GM18951 (cell line): Measurements from ENCODE around the gene UEVLD.
"Not testable (repeated sequence)": the region's sequence is repeated elsewhere in the genome, so short reads cannot be mapped to it uniquely, and the experiment has no call there.

ENCODE experiments used
- POLR2A ChIP-seq: IDR thresholded peaks from 4 replicates; pipeline ENCODE4 v1.6.1; 2011; ENCODE audit warnings: mild to moderate bottlenecking; ENCODE audit not compliant: insufficient read length, insufficient read depth; ENCODE audit errors: extremely low read depth
- in situ Hi-C: fragments of 300-500 bp; cut with MboI; formaldehyde crosslinking; loops from one replicate; pipeline ENCODE4 v1.12.0; 2022; ENCODE audit warnings: low sequenced_read_pairs, mixed read lengths, inconsistent platforms; ENCODE audit not compliant: unreplicated experiment

UEVLD gene

GRCh38 chr11:18611196-18611595, 22.7 kb upstream of the UEVLD start:
- TF ChIP-seq POLR2A = no peak
- in situ Hi-C loops = no loop called here

DNA sequence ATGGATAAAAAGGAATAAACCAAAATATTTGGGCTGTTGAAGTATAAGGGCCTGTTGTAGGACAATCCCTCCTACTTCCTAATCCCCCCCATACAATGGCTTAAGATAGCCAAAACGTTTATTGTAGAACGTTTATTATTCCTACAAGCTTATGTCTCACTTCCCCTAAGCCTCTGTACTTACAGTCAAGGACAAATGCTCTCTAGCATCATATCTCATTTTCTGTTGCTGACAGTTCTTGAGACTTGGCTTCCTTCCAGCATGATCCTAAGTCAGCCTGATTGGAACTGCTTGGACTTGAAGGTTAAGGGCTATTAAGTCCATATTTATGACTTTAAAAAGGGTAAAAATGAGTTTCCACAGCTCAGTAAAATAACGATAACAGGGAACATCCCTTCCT, 19.8 kb upstream of the UEVLD start:
- no peak for TF ChIP-seq POLR2A
- in situ Hi-C loops = no loop called here

DNA sequence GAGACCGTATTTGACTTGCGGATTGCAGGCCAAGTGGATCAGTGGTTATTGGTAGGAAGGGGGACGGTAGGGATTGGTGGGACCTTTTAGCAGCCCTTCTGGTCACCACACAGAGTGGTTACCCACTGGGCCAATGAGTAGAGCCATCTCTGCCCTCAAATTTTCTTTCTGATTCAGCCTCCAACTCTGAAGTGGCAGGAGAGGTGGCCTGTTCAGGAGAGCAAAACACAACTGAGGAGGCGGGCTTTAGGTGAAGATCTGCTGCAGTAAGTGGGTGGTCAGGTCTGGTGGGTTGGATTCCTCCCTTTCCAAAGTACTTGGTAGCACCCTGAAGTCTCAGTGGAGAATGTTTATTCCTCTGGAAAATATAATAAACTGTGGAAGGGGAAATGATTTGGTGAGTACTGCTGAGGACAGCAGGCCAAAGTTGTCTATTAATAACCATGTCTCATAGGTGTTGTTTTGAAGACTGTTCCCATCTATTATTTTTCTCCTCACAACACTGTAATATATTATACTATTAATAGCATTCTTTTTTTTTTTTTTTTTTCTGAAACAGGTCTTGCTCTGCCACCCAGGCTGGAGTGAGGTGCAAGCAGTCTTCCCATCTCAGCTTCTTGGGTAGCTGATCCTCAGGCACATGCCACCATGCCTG, 12.5 kb upstream of the UEVLD start:
- in situ Hi-C loops = no loop called here
- TF ChIP-seq POLR2A = no peak

- in situ Hi-C loops = no loop called here
- no peak for TF ChIP-seq POLR2A
Measured at GRCh38 chr11:18599739-18600230, 11.3 kb upstream of the UEVLD start, which contains the start of gene MISFA. TSS of gene MISFA (plus strand) at chr11:18599789. CDS start at chr11:18599929, 140 bp downstream.

DNA sequence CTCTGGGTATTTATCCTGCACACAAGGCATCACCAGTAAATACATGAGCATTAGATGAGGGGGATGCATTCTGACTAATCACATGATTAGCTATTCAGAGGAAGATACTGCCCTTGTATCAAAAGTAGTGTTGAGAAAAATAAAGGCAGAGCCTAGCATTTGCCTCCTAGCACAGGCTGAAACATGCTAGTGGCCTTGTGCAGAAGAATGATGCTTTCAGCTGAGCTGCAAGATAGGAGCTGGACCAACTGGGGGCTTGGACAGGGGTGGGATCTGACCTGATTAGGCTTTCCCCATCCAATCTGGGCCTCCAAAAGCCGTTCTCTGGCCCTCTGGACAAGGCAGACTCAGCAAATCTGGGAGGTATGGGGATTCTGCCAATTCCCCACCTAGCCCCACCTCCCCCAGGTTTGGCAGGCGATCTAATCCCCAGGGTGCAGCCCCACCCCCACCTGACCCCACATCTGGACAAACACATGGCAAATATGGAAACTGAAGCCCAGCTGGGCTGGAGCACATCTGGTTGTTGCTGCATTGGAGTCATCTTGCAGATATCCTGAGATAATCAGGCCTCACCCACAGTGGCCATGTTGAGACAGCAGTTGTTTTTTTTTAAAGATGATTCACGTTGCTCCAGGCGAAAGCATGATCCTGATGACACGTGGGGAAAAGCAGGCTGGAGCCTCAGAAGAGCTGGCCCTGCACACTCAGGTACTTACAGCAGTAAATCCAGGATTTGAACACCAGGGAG, 6.6 kb upstream of the UEVLD start:
- in situ Hi-C loops = no loop called here
- TF ChIP-seq POLR2A = no peak

DNA sequence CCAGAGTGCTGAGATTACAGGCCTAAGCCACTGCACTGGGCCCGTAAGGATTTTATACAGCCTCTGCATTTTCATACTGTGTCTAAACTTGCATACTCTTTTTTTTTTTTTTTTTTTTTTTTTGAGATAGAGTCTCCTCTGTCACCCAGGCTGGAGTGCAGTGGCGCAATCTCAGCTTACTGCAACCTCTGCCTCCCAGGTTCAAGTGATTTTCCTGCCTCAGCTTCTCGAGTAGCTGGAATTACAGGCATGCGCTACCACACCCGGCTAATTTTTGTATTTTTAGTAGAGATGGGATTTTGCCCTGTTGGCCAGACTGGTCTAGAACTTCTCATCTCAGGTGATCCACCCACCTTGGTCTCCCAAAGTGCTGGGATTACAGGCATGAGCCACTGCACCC, 5.6 kb upstream of the UEVLD start:
- in situ Hi-C loops = not testable (repeated sequence)

- in situ Hi-C loops = no loop called here
- no peak for TF ChIP-seq POLR2A
Measured at GRCh38 chr11:18590571-18590970, 2.0 kb upstream of the UEVLD start.

DNA sequence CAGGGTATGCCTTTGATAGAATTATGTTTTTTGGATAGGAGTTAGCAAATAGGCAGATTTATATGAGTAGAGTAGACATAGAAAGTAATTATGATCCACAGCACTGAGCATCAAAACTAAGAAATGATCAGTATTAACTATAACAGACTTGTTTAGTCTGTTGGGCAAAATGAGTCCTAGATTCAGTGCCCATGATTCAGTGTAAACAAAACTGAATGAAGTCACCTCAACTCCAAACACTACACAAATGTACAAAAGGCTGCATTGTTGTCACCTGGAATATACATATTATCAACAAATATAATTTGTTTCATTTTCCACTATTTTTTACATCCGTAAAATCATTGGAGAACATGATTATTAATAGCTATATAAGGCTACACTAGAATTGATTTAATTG, 6.7 kb downstream of the UEVLD start:
- TF ChIP-seq POLR2A = no peak
- in situ Hi-C loops = no loop called here

DNA sequence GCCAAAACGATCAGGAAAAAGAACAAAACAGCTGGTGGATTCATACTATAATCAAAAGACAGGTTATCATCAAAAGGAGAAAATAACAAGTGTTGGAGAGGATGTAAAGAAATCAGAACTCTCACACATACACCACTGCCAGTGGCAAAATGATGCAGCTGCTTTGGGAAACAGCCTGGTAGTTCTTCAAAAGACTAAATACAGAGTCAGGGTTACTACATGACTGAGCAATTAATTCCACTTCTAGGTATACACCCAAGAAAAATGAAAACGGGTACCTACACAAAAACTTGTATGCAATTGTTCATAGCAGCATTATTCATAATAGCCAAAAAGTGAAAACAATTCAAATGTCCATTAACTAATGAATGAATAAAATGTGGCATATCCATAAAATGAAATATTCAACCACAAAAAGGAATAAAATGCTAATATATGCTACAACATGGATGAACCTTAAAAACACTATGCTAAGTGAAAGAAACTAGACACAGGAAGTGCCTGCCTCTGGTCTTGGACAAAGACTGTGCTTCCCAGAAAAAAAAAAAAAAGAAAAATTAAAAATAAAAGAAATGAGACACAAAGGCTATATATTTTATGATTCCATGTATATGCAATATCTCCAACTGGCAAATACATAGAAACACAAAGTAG, 8.3 kb downstream of the UEVLD start:
- no peak for TF ChIP-seq POLR2A
- in situ Hi-C loops = no loop called here

DNA sequence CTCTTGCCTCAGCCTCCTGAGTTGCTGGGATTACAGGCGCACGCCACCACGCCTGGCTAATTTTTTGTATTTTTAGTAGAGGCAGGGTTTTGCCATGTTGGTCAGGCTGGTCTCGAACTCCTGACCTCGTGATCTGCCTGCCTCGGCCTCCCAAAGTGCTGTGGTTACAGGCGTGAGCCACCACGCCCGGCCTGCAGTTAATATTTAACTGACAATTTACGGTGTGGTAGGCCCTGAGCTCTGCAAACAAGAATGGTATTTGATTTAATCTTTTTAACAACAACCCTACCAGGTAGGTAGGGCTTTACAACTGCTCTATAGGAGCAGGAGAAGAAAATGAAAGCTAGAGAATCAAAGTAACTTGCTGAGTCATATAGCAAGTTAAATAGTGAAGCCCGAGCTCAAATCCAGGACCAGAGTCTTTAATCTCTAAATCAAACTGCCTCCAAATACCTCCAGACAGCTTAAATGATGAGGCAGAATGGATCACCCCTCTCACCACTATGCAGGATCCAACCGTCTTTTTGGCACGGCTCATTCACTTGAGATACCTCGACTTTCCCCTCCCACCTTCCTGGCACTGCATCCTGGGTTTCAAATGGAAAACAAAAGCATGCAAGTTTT, 9.4 kb downstream of the UEVLD start:
- no peak for TF ChIP-seq POLR2A
- in situ Hi-C loops = no loop called here

DNA sequence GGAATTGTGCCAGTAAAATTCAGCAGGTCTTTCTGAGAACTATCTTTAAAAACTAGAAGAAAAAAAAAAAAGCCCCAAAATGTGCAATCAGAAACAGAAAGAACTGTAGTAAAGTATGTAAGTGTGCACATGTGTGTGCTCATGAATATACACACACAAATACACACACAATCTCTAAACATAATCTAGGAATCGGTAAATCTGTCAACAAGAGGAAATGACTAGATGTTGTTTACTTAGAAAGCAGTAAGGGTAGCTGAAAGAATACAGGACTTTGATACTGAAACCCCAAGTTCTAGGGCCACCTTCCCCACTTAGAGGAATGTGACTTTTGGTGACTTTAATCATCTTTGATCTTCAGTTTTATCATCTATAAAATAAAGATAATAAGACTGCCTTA, 13.2 kb downstream of the UEVLD start:
- in situ Hi-C loops = no loop called here
- TF ChIP-seq POLR2A = no peak

- in situ Hi-C loops = no loop called here
- no peak for TF ChIP-seq POLR2A
Measured at GRCh38 chr11:18567081-18567480, 21.5 kb downstream of the UEVLD start.

DNA sequence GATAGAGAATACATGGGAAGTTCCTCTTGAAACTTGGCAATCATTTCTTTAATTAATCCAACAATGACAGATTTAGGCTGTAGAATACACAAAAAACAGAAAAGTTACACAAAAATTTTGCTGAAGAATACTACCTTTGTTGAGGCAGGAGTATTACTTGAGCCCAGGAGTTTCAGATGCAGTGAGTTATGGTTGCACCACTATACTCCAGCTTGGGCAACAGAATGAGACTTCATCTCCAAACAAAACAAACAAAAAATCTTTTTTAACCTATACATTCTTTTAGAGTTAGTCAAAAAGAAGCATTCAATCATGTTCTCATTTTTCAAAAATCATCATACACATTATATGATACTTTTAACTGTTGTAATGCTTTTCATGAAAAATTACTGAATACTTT, 22.1 kb downstream of the UEVLD start:
- in situ Hi-C loops = no loop called here
- no peak for TF ChIP-seq POLR2A
